Liver (tissue), 9 donors: Measurements from ENCODE around the gene YEATS2. TPM values are rescaled to one million over a fixed set of nuclear protein-coding genes. Genes with fewer than 3 reads are reported as not detected.

Source experiments
- DNase-seq: peaks from one replicate; pipeline ENCODE4 v3.0.0-alpha.2; 2017; ENCODE audit warnings: low spot score
- H3K27ac ChIP-seq, 2 donors: one replicate each; pipeline ENCODE4 v1.7.0; 2013; ENCODE audit warnings: inconsistent platforms in 2 of 2, low read length in 2 of 2, control low read depth in 1 of 2, low read depth in 1 of 2, mild to moderate bottlenecking in 1 of 2
- H3K27me3 ChIP-seq, 4 donors: one replicate each; pipeline versions ENCODE4 v1.6.1 to v1.7.0; 2013; ENCODE audit warnings: low read length in 3 of 4, inconsistent platforms in 1 of 4, mild to moderate bottlenecking in 1 of 4, moderate library complexity in 1 of 4; ENCODE audit not compliant: control insufficient read depth in 4 of 4, insufficient read depth in 4 of 4
- H3K36me3 ChIP-seq, 4 donors: one replicate each; pipeline versions ENCODE4 v1.6.1 to v1.7.0; 2013; ENCODE audit warnings: low read length in 3 of 4, mild to moderate bottlenecking in 3 of 4, low read depth in 1 of 4, moderate library complexity in 1 of 4; ENCODE audit not compliant: control insufficient read depth in 4 of 4, insufficient read depth in 3 of 4
- H3K4me1 ChIP-seq, 4 donors: one replicate each; pipeline versions ENCODE4 v1.6.1 to v1.7.0; 2013; ENCODE audit warnings: low read length in 3 of 4, mild to moderate bottlenecking in 3 of 4, moderate library complexity in 1 of 4; ENCODE audit not compliant: control insufficient read depth in 4 of 4, insufficient read depth in 4 of 4
- H3K4me3 ChIP-seq, 3 donors: one replicate each; pipeline versions ENCODE4 v1.6.1 to v1.7.0; 2013; ENCODE audit warnings: low read length in 3 of 3, control low read depth in 1 of 3, low read depth in 1 of 3, mild to moderate bottlenecking in 1 of 3
- H3K9ac ChIP-seq, 2 donors: one replicate each; pipeline ENCODE4 v1.7.0; 2013; ENCODE audit warnings: low read length in 2 of 2, mild to moderate bottlenecking in 2 of 2, moderate library complexity in 2 of 2, control low read depth in 1 of 2, low read depth in 1 of 2
- H3K9me3 ChIP-seq, 4 donors: one replicate each; pipeline versions ENCODE4 v1.6.1 to v1.7.0; 2013; ENCODE audit warnings: low read length in 3 of 4; ENCODE audit not compliant: control insufficient read depth in 4 of 4
- CTCF ChIP-seq: fragments of 150-350 bp; IDR thresholded peaks from 2 replicates; pipeline ENCODE4 v1.5.1; 2017; ENCODE audit warnings: improper control_type of control experiment, low read depth, low read length; ENCODE audit not compliant: missing input control
- EGR1 ChIP-seq, 2 donors: IDR thresholded peaks; 2 replicates each; pipeline ENCODE4 v1.6.1; 2016 to 2018; ENCODE audit warnings: antibody characterized with exemption in 2 of 2, low read depth in 2 of 2
- FOXA1 ChIP-seq: IDR thresholded peaks from 2 replicates; pipeline ENCODE4 v1.6.1; 2016; ENCODE audit warnings: antibody characterized with exemption
- FOXA2 ChIP-seq: IDR thresholded peaks from 2 replicates; pipeline ENCODE4 v1.6.1; 2016; ENCODE audit warnings: antibody characterized with exemption
- HNF4A ChIP-seq, 2 donors: conservative IDR thresholded peaks; 2 replicates each; pipeline ENCODE4 v1.6.1; 2016; ENCODE audit warnings: antibody characterized with exemption in 2 of 2, mild to moderate bottlenecking in 2 of 2
- HNF4G ChIP-seq: IDR thresholded peaks from 2 replicates; pipeline ENCODE4 v1.6.1; 2016; ENCODE audit warnings: antibody characterized with exemption
- JUND ChIP-seq, 2 donors: IDR thresholded peaks; 2 replicates each; pipeline ENCODE4 v1.6.1; 2016; ENCODE audit warnings: antibody characterized with exemption in 2 of 2
- MAX ChIP-seq: IDR thresholded peaks from 2 replicates; pipeline ENCODE4 v1.6.1; 2016; ENCODE audit warnings: antibody characterized with exemption
- NR2F2 ChIP-seq: IDR thresholded peaks from 2 replicates; pipeline ENCODE4 v1.6.1; 2016; ENCODE audit warnings: antibody characterized with exemption
- RXRA ChIP-seq, 2 donors: IDR thresholded peaks; 2 replicates each; pipeline ENCODE4 v1.6.1; 2017 to 2018; ENCODE audit warnings: antibody characterized with exemption in 2 of 2, mild to moderate bottlenecking in 1 of 2
- SP1 ChIP-seq: IDR thresholded peaks from 2 replicates; pipeline ENCODE4 v1.6.1; 2018; ENCODE audit warnings: antibody characterized with exemption, mild to moderate bottlenecking
- TAF1 ChIP-seq: conservative IDR thresholded peaks from 2 replicates; pipeline ENCODE4 v1.6.1; 2016; ENCODE audit warnings: antibody characterized with exemption, mild to moderate bottlenecking
- YY1 ChIP-seq: IDR thresholded peaks from 2 replicates; pipeline ENCODE4 v1.6.1; 2016; ENCODE audit warnings: antibody characterized with exemption, mild to moderate bottlenecking
- ZBTB33 ChIP-seq: IDR thresholded peaks from 2 replicates; pipeline ENCODE4 v1.6.1; 2016; ENCODE audit warnings: antibody characterized with exemption
- WGBS: extraction: QIAGEN DNeasy Blood & Tissue Kit; methylation state at CpG from one replicate; pipeline ENCODE4 v1.1.7; 2013; 5-methylcytosine and 5-hydroxymethylcytosine counted together
- polyA plus RNA-seq, 2 donors: library from polyadenylated mRNA; stranded (reverse) in 1 of 2; unstranded in 1 of 2; fragments of 200-250 nt in 1 of 2; fragments of >200 nt in 1 of 2; fragmentation: Nextera tagmentation in 1 of 2; extraction: Ambion mirVana in 1 of 2; gene quantifications; one replicate each; pipeline versions ENCODE4 v1.2.1 to v1.2.3, GENCODE V29; 2013 to 2015
- total RNA-seq, 2 donors: library from RNA; depleted of rRNA; stranded (reverse); fragments of >200 nt; gene quantifications; one replicate each; pipeline ENCODE4 v1.2.3, GENCODE V29; 2014
- donor health status: healthy.
- donor health status: healthy.
- donor health status: healthy.
- donor health status: healthy.
- donor health status: healthy.

The YEATS2 gene
- total and polyA plus RNA-seq, 4 donors: 1.5 to 9.4 (median 4.9) TPM

- no peak for TF ChIP-seq SP1
- no peak for TF ChIP-seq TAF1
- no peak for TF ChIP-seq ZBTB33
- TF ChIP-seq NR2F2: no peak
- no peak for TF ChIP-seq CTCF
- TF ChIP-seq MAX: no peak
- TF ChIP-seq EGR1 (IDR thresholded peaks at IDR 0.05; ENCODE audit: low read depth in 2 of 2): no peak
- no peak for TF ChIP-seq FOXA1
- no peak for TF ChIP-seq HNF4A (conservative IDR thresholded peaks at IDR 0.05)
- TF ChIP-seq YY1: no peak
- TF ChIP-seq FOXA2: no peak
- no peak for TF ChIP-seq RXRA (IDR thresholded peaks at IDR 0.05)
- no peak for TF ChIP-seq JUND (IDR thresholded peaks at IDR 0.05)
- TF ChIP-seq HNF4G: no peak
- Histone ChIP-seq H3K4me3 (no peak overlapping the region), H3K27me3 (no peaks in the 10 kb centered on the region), H3K4me1 (no peaks in the 10 kb centered on the region), H3K9ac (no peak overlapping the region), H3K27ac (no peak overlapping the region), H3K36me3 (peaks cover 0 to 6% (median 0%) of the 10 kb centered on the region in 4 donors), H3K9me3 (no peaks in the 10 kb centered on the region)
- no peak for DNase-seq
- WGBS: 91% methylated on average over 20 of the region's 20 CpGs
Observed at GRCh38 chr3:183816681-183817510, 119.3 kb downstream of the YEATS2 start.

GRCh38 chr3:183817639-183818038, 120.0 kb downstream of the YEATS2 start:
- Histone ChIP-seq H3K4me3 (no peak overlapping the region), H3K4me1 (no peaks in the 10 kb centered on the region), H3K27ac (no peak overlapping the region), H3K9ac (no peak overlapping the region), H3K36me3 (peaks cover 0 to 6% (median 0%) of the 10 kb centered on the region in 4 donors), H3K9me3 (no peaks in the 10 kb centered on the region), H3K27me3 (no peaks in the 10 kb centered on the region)
- no peak for DNase-seq
- 96% methylated on average over 9 of the region's 9 CpGs for WGBS
- TF ChIP-seq MAX (no peak), FOXA2 (no peak)
